HepG2 (cell line): ENCODE measurements around the gene GFRA3.

Experiments
- ARNT ChIP-seq: fragments of 450-650 bp; IDR thresholded peaks from 2 replicates; pipeline ENCODE4 v1.6.1; 2017
- GTF2F1 ChIP-seq: fragments of 150-350 bp; IDR thresholded peaks from 2 replicates; pipeline ENCODE4 v1.6.1; 2014; ENCODE audit warnings: low read length
- HOXA5 ChIP-seq: sonication (generic); formaldehyde crosslinking; IDR thresholded peaks from 2 replicates; pipeline ENCODE4 v1.4.0; 2020; ENCODE audit warnings: missing genetic modification reagents
- MAFK ChIP-seq, 2 experiments: IDR thresholded peaks in 1 of 2; conservative IDR thresholded peaks in 1 of 2; 2 replicates each; pipeline ENCODE4 v1.6.1; 2011; ENCODE audit warnings: improper control_type of control experiment in 2 of 2, low read length in 2 of 2
- ZFP37 ChIP-seq: sonication (generic); formaldehyde crosslinking; IDR thresholded peaks from 2 replicates; pipeline ENCODE4 v1.4.0; 2020; ENCODE audit warnings: missing genetic modification reagents, borderline replicate concordance
- ZFP62 ChIP-seq: sonication (generic); formaldehyde crosslinking; IDR thresholded peaks from 2 replicates; pipeline ENCODE4 v1.4.0; 2020; ENCODE audit warnings: missing genetic modification reagents
- TF ChIP-seq, protein P1 (sequence below): sonication (generic); formaldehyde crosslinking; IDR thresholded peaks from 2 replicates; pipeline ENCODE4 v1.5.0; 2020; ENCODE audit warnings: mild to moderate bottlenecking, missing genetic modification reagents, moderate library complexity
- TF ChIP-seq, protein P2 (sequence below): sonication (generic); formaldehyde crosslinking; IDR thresholded peaks from 2 replicates; pipeline ENCODE4 v1.4.0; 2020; ENCODE audit warnings: mild to moderate bottlenecking, low read depth, missing genetic modification reagents

DNA sequence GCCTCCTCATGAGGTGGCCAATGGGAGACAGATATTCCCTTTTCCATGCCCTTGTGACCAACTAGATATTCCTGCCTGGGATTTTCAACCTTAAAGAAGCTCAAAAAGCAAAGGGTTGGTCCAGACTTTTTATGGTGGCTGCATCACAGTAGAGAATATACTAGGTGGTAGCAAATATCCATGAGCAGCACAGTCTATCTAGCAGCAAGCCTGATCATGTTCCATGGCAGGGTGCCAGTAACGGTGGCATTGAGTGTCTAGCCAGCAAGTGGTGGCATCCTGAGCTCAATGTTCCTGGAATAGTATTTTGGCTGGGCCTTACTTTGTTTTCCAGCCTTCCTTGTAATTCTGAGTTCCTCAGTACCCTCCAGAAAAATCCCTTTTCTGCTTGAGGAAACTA lies 31.4 kb upstream of the GFRA3 start:
- TF ChIP-seq GTF2F1, result no peak
- TF ChIP-seq, protein P1, sequence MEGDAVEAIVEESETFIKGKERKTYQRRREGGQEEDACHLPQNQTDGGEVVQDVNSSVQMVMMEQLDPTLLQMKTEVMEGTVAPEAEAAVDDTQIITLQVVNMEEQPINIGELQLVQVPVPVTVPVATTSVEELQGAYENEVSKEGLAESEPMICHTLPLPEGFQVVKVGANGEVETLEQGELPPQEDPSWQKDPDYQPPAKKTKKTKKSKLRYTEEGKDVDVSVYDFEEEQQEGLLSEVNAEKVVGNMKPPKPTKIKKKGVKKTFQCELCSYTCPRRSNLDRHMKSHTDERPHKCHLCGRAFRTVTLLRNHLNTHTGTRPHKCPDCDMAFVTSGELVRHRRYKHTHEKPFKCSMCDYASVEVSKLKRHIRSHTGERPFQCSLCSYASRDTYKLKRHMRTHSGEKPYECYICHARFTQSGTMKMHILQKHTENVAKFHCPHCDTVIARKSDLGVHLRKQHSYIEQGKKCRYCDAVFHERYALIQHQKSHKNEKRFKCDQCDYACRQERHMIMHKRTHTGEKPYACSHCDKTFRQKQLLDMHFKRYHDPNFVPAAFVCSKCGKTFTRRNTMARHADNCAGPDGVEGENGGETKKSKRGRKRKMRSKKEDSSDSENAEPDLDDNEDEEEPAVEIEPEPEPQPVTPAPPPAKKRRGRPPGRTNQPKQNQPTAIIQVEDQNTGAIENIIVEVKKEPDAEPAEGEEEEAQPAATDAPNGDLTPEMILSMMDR (CRISPR knock-in tag), result no peak
- TF ChIP-seq MAFK (conservative IDR thresholded peaks at IDR 0.05 in 1 of 2, IDR thresholded peaks at IDR 0.05 in 1 of 2; ENCODE audit: low read length in 2 of 2), result no peak
- TF ChIP-seq, protein P2, sequence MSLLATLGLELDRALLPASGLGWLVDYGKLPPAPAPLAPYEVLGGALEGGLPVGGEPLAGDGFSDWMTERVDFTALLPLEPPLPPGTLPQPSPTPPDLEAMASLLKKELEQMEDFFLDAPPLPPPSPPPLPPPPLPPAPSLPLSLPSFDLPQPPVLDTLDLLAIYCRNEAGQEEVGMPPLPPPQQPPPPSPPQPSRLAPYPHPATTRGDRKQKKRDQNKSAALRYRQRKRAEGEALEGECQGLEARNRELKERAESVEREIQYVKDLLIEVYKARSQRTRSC (CRISPR knock-in tag), result no peak
- no peak for TF ChIP-seq ARNT
- no peak for TF ChIP-seq ZFP37
- no peak for TF ChIP-seq HOXA5 (CRISPR knock-in tag)
- no peak for TF ChIP-seq ZFP62 (CRISPR knock-in tag)
